ENCODE measurements around the gene TMEM38B.

The TMEM38B gene

GRCh38 chr9:105816981-105817380 is 122.6 kb downstream of the TMEM38B start:
- Histone ChIP-seq H3K9me3 (ENCODE audit: control insufficient read depth, insufficient read depth, low read length) (no peaks in the 10 kb centered on the region), H3K36me3 (ENCODE audit: control insufficient read depth, insufficient read depth, low read length) (no peaks in the 10 kb centered on the region), H3K4me3 (ENCODE audit: low read depth, low read length) (no peak overlapping the region), H3K4me1 (ENCODE audit: control insufficient read depth, insufficient read depth, low read length) (no peaks in the 10 kb centered on the region), H3K9ac (ENCODE audit: low read depth, low read length) (no peak overlapping the region), H3K27me3 (ENCODE audit: control insufficient read depth, insufficient read depth, low read length) (no peaks in the 10 kb centered on the region)

GRCh38 chr9:105818903-105819302 is 124.6 kb downstream of the TMEM38B start:
- Histone ChIP-seq H3K4me1 (ENCODE audit: control insufficient read depth, insufficient read depth, low read length) (no peaks in the 10 kb centered on the region), H3K27me3 (ENCODE audit: control insufficient read depth, insufficient read depth, low read length) (no peaks in the 10 kb centered on the region), H3K4me3 (ENCODE audit: low read depth, low read length) (no peak overlapping the region), H3K36me3 (ENCODE audit: control insufficient read depth, insufficient read depth, low read length) (no peaks in the 10 kb centered on the region), H3K9ac (ENCODE audit: low read depth, low read length) (no peak overlapping the region), H3K9me3 (ENCODE audit: control insufficient read depth, insufficient read depth, low read length) (no peaks in the 10 kb centered on the region)

- H3K9me3 ChIP-seq (ENCODE audit: control insufficient read depth, insufficient read depth, low read length), result no peaks in the 10 kb centered on the region
- no peak overlapping the region for H3K4me3 ChIP-seq (ENCODE audit: low read depth, low read length)
- H3K9ac ChIP-seq (ENCODE audit: low read depth, low read length), result no peak overlapping the region
- no peaks in the 10 kb centered on the region for H3K27me3 ChIP-seq (ENCODE audit: control insufficient read depth, insufficient read depth, low read length)
- H3K4me1 ChIP-seq (ENCODE audit: control insufficient read depth, insufficient read depth, low read length), result no peaks in the 10 kb centered on the region
- no peaks in the 10 kb centered on the region for H3K36me3 ChIP-seq (ENCODE audit: control insufficient read depth, insufficient read depth, low read length)
Measured at GRCh38 chr9:105822814-105823213, 128.5 kb downstream of the TMEM38B start.

Data from iPS-15b (cell line).